WERI-Rb-1 (cell line): ENCODE results near the gene ATP8A2.

Source experiments
- DNase-seq: peaks from one replicate; pipeline ENCODE4 v3.0.0-alpha.2; 2020
- H3K27ac ChIP-seq: fragments of 250-450 bp; sonication (Bioruptor Pico); 2 replicates; pipeline ENCODE4 v1.5.1; 2020; ENCODE audit warnings: mild to moderate bottlenecking, moderate library complexity
- H3K27me3 ChIP-seq: fragments of 250-450 bp; sonication (Bioruptor Pico); 2 replicates; pipeline ENCODE4 v1.5.1; 2021; ENCODE audit warnings: mild to moderate bottlenecking, low read depth, moderate library complexity; ENCODE audit not compliant: insufficient read depth, severe bottlenecking
- H3K36me3 ChIP-seq: fragments of 250-450 bp; sonication (Bioruptor Pico); 2 replicates; pipeline ENCODE4 v1.5.1; 2020; ENCODE audit warnings: mild to moderate bottlenecking, moderate library complexity
- H3K4me3 ChIP-seq: 2 replicates; pipeline ENCODE4 v1.5.1; 2011; ENCODE audit warnings: low read depth, mild to moderate bottlenecking, control low read depth, low read length
- H3K9me3 ChIP-seq: fragments of 250-450 bp; sonication (Bioruptor Pico); 2 replicates; pipeline ENCODE4 v1.5.1; 2021; ENCODE audit warnings: mild to moderate bottlenecking, moderate library complexity; ENCODE audit not compliant: severe bottlenecking
- CTCF ChIP-seq: IDR thresholded peaks from 2 replicates; pipeline ENCODE4 v1.5.1; 2011; ENCODE audit warnings: low read depth, mild to moderate bottlenecking, control low read depth, inconsistent platforms, low read length

Gene ATP8A2

DNA sequence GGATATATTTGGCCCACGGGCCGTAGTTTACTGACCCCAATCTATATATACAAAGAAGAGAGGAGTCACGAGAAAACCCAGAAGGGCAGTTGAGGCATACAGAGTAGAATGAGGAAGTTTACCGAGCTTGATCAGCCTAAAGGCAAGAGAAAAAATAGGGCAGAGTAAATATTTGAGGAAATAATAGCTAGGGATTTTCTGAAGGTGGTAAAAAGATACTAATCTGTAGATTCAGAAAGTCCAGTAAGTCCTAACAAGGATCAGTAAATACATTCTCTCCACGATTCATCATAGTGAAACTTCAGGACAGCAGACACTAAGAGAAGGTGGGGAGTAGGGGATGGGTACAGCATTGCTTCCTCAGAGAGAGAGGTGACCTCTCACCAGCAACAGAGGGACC lies 248.1 kb downstream of the ATP8A2 start:
- Histone ChIP-seq H3K27me3 (no peaks in the 10 kb centered on the region), H3K9me3 (no peaks in the 10 kb centered on the region), H3K36me3 (no peaks in the 10 kb centered on the region), H3K4me3 (no peak overlapping the region), H3K27ac (no peak overlapping the region)
- no peak for TF ChIP-seq CTCF
- DNase-seq, result no peak

- no peak for TF ChIP-seq CTCF
- no peaks in the 10 kb centered on the region for H3K36me3 ChIP-seq
- no peaks in the 10 kb centered on the region for H3K27me3 ChIP-seq
- no peak for DNase-seq
- no peak overlapping the region for H3K4me3 ChIP-seq
- no peak overlapping the region for H3K27ac ChIP-seq
- peaks cover 3% of the 10 kb centered on the region for H3K9me3 ChIP-seq
Measured at GRCh38 chr13:25625414-25625813, 253.6 kb downstream of the ATP8A2 start.

- peaks cover 3% of the 10 kb centered on the region for H3K9me3 ChIP-seq
- no peak overlapping the region for H3K4me3 ChIP-seq
- no peak for DNase-seq
- no peak for TF ChIP-seq CTCF
- no peak overlapping the region for H3K27ac ChIP-seq
- H3K27me3 ChIP-seq, result no peaks in the 10 kb centered on the region
- H3K36me3 ChIP-seq, result no peaks in the 10 kb centered on the region
Measured at GRCh38 chr13:25630329-25630900, 258.6 kb downstream of the ATP8A2 start.

DNA sequence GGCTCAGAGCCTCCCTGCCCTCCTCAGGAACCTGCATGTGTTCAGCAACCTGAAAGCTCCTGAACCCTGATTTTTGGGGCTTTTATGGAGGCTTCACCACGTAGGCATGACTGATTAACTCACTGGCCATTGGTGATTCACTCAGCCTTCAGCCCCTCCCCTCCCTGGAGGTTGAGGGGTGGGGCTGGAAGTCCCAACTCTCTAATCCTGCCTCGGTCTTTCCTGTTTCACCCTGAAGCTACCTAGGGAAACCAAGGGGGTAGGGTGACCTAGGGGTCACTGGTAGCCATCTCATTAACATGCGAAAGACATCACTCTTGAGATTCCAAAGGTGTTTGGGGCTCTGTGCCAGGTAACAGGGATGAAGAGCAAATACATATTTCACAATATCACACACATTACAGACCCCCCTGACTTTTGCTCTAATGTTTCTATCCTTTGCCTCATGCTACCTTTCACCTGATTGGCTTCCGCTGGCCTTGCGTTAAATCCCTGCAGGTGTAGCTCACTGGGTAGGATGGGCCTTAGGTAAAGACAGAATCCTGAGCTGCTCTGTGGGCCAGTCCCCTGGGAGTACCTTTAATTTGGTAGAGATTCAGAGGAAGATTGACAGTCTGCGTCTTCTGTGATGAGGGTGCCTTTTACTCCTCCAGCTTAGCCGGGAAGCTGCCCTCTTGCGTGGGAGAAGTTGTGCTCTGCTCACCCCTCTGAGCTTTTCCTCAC lies 260.6 kb downstream of the ATP8A2 start:
- Histone ChIP-seq H3K4me3 (no peak overlapping the region), H3K9me3 (peaks cover 3% of the 10 kb centered on the region), H3K27ac (no peak overlapping the region), H3K36me3 (no peaks in the 10 kb centered on the region), H3K27me3 (no peaks in the 10 kb centered on the region)
- DNase-seq, result no peak
- TF ChIP-seq CTCF, result no peak

GRCh38 chr13:25633093-25633492 lies 261.3 kb downstream of the ATP8A2 start:
- TF ChIP-seq CTCF, result no peak
- Histone ChIP-seq H3K9me3 (peaks cover 3% of the 10 kb centered on the region), H3K4me3 (no peak overlapping the region), H3K27me3 (no peaks in the 10 kb centered on the region), H3K27ac (no peak overlapping the region), H3K36me3 (no peaks in the 10 kb centered on the region)
- DNase-seq, result no peak

DNA sequence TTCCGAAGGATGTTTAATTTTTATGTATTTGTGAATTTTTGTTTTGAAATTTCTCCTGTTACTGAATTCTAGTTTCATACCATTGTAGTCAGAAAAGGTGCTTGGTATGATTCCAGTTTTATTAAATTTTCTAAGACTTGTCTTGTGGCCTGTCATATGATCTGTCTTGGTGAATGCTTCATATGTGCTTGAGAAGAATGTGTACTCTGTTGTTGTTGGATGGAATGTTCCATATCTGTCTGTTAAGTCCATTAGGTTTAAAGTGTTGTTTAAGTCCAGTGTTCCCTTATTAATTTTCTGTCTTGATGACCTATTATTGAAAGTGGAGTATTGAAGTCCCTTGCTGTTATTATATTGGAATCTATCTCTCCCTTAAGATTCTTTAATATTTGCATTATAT lies 273.9 kb downstream of the ATP8A2 start:
- Histone ChIP-seq H3K27ac (no peak overlapping the region), H3K9me3 (no peaks in the 10 kb centered on the region), H3K27me3 (no peaks in the 10 kb centered on the region), H3K4me3 (no peak overlapping the region), H3K36me3 (no peaks in the 10 kb centered on the region)
- no peak for DNase-seq
- no peak for TF ChIP-seq CTCF
